Upper lobe of left lung (tissue), 6 donors: ENCODE results near the gene RAB40B. TPM values are rescaled to one million over a fixed set of nuclear protein-coding genes. Genes with fewer than 3 reads are reported as not detected.

ENCODE experiments used
- ATAC-seq, 2 donors: fragments of 200-7000 bp; cut with Tn5 transposase; one replicate each; pipeline ENCODE4 v1.9.1; 2022; ENCODE audit warnings: mild to moderate bottlenecking in 2 of 2, moderate library complexity in 2 of 2; ENCODE audit not compliant: low FRiP score in 2 of 2
- DNase-seq, 2 donors: peaks; one replicate each; pipeline ENCODE4 v3.0.0-alpha.2; 2019 to 2020
- H3K27ac ChIP-seq, 4 donors: fragments of 200-600 bp; sonication (generic); one replicate each; pipeline ENCODE4 v1.5.1; 2016 to 2019
- H3K27me3 ChIP-seq, 4 donors: fragments of 200-600 bp; sonication (generic); one replicate each; pipeline ENCODE4 v1.5.1; 2017 to 2019
- H3K36me3 ChIP-seq, 4 donors: fragments of 200-600 bp; sonication (generic); one replicate each; pipeline ENCODE4 v1.5.1; 2016 to 2019
- H3K4me1 ChIP-seq, 4 donors: fragments of 200-600 bp; sonication (generic); one replicate each; pipeline ENCODE4 v1.5.1; 2018 to 2019
- H3K4me3 ChIP-seq, 4 donors: fragments of 200-600 bp; sonication (generic); one replicate each; pipeline ENCODE4 v1.5.1; 2017 to 2019; ENCODE audit warnings: mild to moderate bottlenecking in 2 of 4, moderate library complexity in 1 of 4
- H3K9me3 ChIP-seq, 4 donors: fragments of 200-600 bp; sonication (generic); one replicate each; pipeline ENCODE4 v1.5.1; 2018 to 2019
- EP300 ChIP-seq, 4 donors: sonication (generic); formaldehyde crosslinking; IDR thresholded peaks; one replicate each; pipeline ENCODE4 v1.5.1; 2017; ENCODE audit warnings: antibody characterized with exemption in 4 of 4, control low read depth in 2 of 4
- POLR2A ChIP-seq, 4 donors: fragments of 450-650 bp; IDR thresholded peaks; one replicate each; pipeline ENCODE4 v1.5.1; 2016 to 2017; ENCODE audit warnings: antibody characterized with exemption in 4 of 4, mild to moderate bottlenecking in 2 of 4
- POLR2AphosphoS5 ChIP-seq, 2 donors: sonication (generic); formaldehyde crosslinking; IDR thresholded peaks; one replicate each; pipeline ENCODE4 v1.5.1; 2017; ENCODE audit warnings: antibody characterized with exemption in 2 of 2
- WGBS, 2 donors: methylation state at CpG; one replicate each; pipeline ENCODE4 v1.1.5; 2017 to 2018; 5-methylcytosine and 5-hydroxymethylcytosine counted together
- total RNA-seq, 6 donors: library from RNA; depleted of rRNA in 4 of 6; stranded (reverse); fragments of >200 nt in 4 of 6; gene quantifications; one replicate each; pipeline versions ENCODE4 v1.1.0 to v1.2.1, GENCODE V29; 2016 to 2021
- TF ChIP-seq, protein P1 (sequence below), 6 experiments: fragments of 450-650 bp in 4 of 6; fragments of 200-600 bp in 2 of 6; sonication (generic) in 2 of 6; IDR thresholded peaks; one replicate each; pipeline ENCODE4 v1.5.1; 2016 to 2019; ENCODE audit warnings: antibody characterized with exemption in 6 of 6
- donor health status: DM: no; HTN: no; CAD: no; lungs with moderate emphysema.
- donor health status: DM: no; HTN: yes; CAD: no; lungs with severe emphysema.

RAB40B gene
- total RNA-seq, 6 donors from 2014 or later: 7.8 to 23.7 (median 11.4) TPM

DNA sequence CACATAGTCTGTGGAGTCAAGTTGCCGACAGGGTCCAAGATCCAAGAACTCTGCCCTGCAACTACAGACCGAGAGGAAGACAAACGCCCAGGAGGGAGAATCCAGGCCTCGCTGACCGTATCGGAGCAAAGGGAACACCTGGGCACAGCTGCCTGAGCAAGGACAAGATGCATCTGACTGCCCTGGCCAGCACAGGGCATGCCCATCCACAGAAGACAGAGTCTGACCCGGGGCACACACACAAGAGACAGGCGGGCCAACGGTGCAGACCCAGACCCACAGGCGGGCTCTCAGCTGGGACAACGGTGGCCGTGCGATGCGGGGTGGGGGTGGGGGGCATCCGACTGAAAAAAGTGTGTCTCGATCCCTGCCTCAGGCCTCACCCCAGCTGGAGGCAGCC, 6.2 kb downstream of the RAB40B start:
- ATAC-seq (no peak), DNase-seq (no peak)
- peaks cover 6% of the 10 kb centered on the region in 4 donors for H3K4me1 ChIP-seq
- no peaks in the 10 kb centered on the region for H3K9me3 ChIP-seq
- TF ChIP-seq, protein P1, sequence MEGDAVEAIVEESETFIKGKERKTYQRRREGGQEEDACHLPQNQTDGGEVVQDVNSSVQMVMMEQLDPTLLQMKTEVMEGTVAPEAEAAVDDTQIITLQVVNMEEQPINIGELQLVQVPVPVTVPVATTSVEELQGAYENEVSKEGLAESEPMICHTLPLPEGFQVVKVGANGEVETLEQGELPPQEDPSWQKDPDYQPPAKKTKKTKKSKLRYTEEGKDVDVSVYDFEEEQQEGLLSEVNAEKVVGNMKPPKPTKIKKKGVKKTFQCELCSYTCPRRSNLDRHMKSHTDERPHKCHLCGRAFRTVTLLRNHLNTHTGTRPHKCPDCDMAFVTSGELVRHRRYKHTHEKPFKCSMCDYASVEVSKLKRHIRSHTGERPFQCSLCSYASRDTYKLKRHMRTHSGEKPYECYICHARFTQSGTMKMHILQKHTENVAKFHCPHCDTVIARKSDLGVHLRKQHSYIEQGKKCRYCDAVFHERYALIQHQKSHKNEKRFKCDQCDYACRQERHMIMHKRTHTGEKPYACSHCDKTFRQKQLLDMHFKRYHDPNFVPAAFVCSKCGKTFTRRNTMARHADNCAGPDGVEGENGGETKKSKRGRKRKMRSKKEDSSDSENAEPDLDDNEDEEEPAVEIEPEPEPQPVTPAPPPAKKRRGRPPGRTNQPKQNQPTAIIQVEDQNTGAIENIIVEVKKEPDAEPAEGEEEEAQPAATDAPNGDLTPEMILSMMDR (IDR thresholded peaks at IDR 0.05): no peak
- TF ChIP-seq POLR2A (IDR thresholded peaks at IDR 0.05): no peak
- TF ChIP-seq EP300 (IDR thresholded peaks at IDR 0.05): no peak
- no peak for TF ChIP-seq POLR2AphosphoS5 (IDR thresholded peaks at IDR 0.05)
- no peak overlapping the region for H3K27ac ChIP-seq
- peaks cover 0 to 3% (median 0%) of the 10 kb centered on the region in 4 donors for H3K36me3 ChIP-seq
- H3K27me3 ChIP-seq: peaks cover 0 to 2% (median 0%) of the 10 kb centered on the region in 4 donors
- 92 to 95% methylated on average over 13 to 15 of the region's 16 CpGs for WGBS, 2 donors
- H3K4me3 ChIP-seq: no peak overlapping the region

DNA sequence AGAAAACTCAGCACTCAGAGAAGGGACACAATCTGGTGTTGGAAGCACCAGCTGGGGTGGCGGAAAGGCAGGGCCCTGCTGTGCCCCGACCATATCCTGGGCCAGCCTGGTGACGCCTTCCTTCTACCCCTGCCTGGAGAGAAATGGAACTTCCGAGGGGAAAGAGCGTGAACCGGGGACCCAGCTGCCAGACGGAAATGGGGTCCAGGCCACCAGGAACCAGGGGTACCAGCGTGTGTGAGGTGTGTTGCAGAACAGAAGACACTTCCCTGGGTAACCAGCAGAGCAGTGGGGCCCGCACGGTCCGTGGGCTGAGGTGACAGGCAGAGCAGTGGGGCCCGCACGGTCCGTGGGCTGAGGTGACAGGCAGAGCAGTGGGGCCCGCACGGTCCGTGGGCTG, 6.8 kb downstream of the RAB40B start:
- no peak for DNase-seq
- Histone ChIP-seq H3K9me3 (no peaks in the 10 kb centered on the region), H3K27me3 (no peaks in the 10 kb centered on the region), H3K27ac (no peak overlapping the region), H3K36me3 (peaks cover 0 to 3% (median 0%) of the 10 kb centered on the region in 4 donors), H3K4me1 (peaks cover under 1% of the 10 kb centered on the region in 4 donors), H3K4me3 (no peak overlapping the region)
- TF ChIP-seq EP300 (IDR thresholded peaks at IDR 0.05): no peak
- TF ChIP-seq POLR2A (IDR thresholded peaks at IDR 0.05): no peak
- no peak for TF ChIP-seq POLR2AphosphoS5 (IDR thresholded peaks at IDR 0.05)
- ATAC-seq: no peak
- 93 to 98% methylated on average over 10 to 12 of the region's 17 CpGs for whole genome bisulfite sequencing, 2 donors

DNA sequence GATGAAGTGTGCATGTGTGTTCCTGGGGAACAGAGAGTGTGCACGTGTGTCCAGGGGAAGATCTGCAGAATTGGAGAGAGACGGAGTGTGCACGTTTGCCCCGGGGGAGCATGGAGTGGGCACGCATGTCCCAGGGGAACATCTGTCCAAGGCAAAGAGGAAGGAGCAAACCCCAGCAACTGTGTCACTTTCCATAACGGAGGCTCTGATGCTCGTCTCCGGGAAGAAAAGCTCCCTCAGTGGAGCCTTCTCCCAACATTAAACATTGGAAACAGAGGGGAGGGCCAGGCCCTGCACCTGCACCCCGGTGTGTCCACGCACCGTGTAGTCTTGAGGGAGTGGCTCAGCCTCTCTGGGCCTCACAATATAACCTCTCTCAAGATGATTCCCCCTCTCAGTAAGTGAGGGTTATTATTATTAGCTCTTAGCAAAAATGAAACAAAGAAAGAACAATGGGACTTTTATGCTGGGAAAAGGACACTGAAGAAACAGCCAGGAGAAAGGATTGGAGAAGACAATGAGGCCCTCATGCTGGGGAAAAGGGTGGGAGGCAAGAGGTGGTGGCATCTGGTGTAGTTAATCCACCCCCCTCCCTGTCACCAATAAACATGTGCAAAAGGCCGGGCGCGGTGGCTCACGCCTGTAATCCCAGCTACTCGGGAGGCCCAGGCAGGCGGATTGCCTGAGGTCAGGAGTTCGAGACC, 7.6 kb downstream of the RAB40B start:
- TF ChIP-seq POLR2AphosphoS5 (IDR thresholded peaks at IDR 0.05): no peak
- no peak for TF ChIP-seq POLR2A (IDR thresholded peaks at IDR 0.05)
- TF ChIP-seq, protein P1 (IDR thresholded peaks at IDR 0.05): no peak
- no peak for TF ChIP-seq EP300 (IDR thresholded peaks at IDR 0.05)
- no peaks in the 10 kb centered on the region for H3K4me1 ChIP-seq
- ATAC-seq: no peak
- H3K9me3 ChIP-seq: no peaks in the 10 kb centered on the region
- H3K27ac ChIP-seq: no peak overlapping the region
- H3K4me3 ChIP-seq: no peak overlapping the region
- peaks cover 0 to 3% (median 0%) of the 10 kb centered on the region in 4 donors for H3K36me3 ChIP-seq
- H3K27me3 ChIP-seq: no peaks in the 10 kb centered on the region
- no peak for DNase-seq
- 87 to 89% methylated on average over 18 of the region's 18 CpGs for WGBS, 2 donors

DNA sequence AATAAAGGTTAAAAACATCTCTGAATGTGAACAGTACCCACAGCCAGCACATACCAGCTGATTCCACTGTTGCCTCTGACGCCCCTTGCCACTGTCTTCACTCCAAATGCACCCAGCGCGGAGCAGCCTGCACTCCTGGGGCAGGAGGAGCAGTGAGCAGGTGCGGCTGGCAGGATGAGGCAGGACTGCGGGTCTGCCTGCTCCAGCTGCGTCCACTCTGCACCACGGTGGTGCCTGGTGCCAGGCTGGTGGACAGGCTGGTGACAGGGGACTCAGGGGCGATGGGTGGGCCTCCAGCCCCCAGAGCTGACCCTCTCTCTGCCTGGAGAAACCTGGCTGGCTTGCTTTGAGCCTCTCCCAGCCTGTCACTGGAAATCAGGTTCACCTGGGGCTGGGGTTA, 9.4 kb downstream of the RAB40B start:
- 87 to 95% methylated on average over 4 to 8 of the region's 8 CpGs for WGBS, 2 donors
- no peak for TF ChIP-seq POLR2A (IDR thresholded peaks at IDR 0.05)
- no peak for TF ChIP-seq EP300 (IDR thresholded peaks at IDR 0.05)
- no peak for TF ChIP-seq POLR2AphosphoS5 (IDR thresholded peaks at IDR 0.05)
- TF ChIP-seq, protein P1 (IDR thresholded peaks at IDR 0.05): no peak
- ATAC-seq: peak in 1 of 2 donors; percentile 6

DNA sequence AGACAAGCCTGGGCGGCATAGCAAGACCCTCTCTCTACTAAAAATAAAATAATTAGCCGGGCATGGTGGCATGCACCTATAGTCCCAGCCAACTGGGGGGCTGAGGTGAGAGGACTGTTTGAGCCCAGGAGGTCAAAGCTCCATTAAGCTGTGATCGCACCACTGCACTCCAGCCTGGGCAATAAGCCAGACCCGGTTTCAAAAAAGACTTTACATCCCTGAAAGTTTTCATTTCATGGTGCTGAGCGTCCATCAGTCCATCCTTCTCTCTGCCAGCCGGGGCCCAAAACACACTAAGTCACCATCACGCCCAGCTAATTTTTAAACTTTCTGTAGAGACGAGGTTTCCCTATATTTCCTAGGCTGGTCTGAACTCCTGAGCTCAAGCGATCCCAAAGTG, 10.6 kb downstream of the RAB40B start:
- H3K9me3 ChIP-seq: no peaks in the 10 kb centered on the region
- peaks cover 0 to 3% (median 0%) of the 10 kb centered on the region in 4 donors for H3K36me3 ChIP-seq
- no peaks in the 10 kb centered on the region for H3K4me1 ChIP-seq
- WGBS, 2 donors: 88 to 93% methylated on average over 9 of the region's 9 CpGs
- H3K27me3 ChIP-seq: no peaks in the 10 kb centered on the region
- H3K27ac ChIP-seq: no peak overlapping the region
- no peak overlapping the region for H3K4me3 ChIP-seq
- DNase-seq (no peak), ATAC-seq (no peak)
- no peak for TF ChIP-seq POLR2A (IDR thresholded peaks at IDR 0.05)
- TF ChIP-seq, protein P1 (IDR thresholded peaks at IDR 0.05): no peak
- TF ChIP-seq POLR2AphosphoS5 (IDR thresholded peaks at IDR 0.05): no peak

More for the DNA sequence above, 9.4 kb downstream of the RAB40B start:
- no peak overlapping the region for H3K27ac ChIP-seq
- H3K9me3 ChIP-seq: no peaks in the 10 kb centered on the region
- no peaks in the 10 kb centered on the region for H3K27me3 ChIP-seq
- DNase-seq: peak in 1 of 2 donors; percentile 60
- H3K4me1 ChIP-seq: no peaks in the 10 kb centered on the region
- peaks cover 0 to 3% (median 0%) of the 10 kb centered on the region in 4 donors for H3K36me3 ChIP-seq
- no peak overlapping the region for H3K4me3 ChIP-seq
